GM11168 (cell line): ENCODE results near the gene MTAP.

Experiments
- in situ Hi-C: fragments of 300-500 bp; cut with MboI; formaldehyde crosslinking; loops from one replicate; pipeline ENCODE4 v1.12.0; 2022; ENCODE audit warnings: low sequenced_read_pairs; ENCODE audit not compliant: unreplicated experiment

The MTAP gene

DNA sequence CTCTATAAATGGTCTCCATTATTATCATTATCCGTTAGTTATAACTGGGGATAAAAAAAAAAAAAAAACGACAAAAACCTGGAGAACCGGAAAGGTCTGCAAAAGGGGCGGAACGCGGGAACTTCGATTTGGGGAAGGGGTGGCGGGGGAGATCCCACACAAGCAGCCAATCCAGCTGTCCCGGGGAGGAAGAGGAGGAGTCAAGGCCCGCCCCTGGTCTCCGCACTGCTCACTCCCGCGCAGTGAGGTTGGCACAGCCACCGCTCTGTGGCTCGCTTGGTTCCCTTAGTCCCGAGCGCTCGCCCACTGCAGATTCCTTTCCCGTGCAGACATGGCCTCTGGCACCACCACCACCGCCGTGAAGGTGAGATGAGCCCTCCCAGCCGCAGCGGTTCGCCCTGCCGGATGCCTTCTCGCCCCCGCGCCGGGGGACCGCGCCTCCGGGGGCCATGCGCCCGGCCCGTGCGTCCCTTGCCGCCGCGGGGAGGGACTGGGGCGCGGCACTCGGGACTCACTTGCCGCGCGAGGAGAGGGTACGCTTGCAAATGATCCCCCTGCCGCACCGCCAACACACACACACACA, at the start of gene MTAP:
MTAP (plus strand) TSS at position 219 of the 583 bp plus-strand sequence; CDS start at position 332, 113 bp downstream.
- in situ Hi-C loops, result loop anchor here (10.0 to 25.0 kb wide), 3 partner anchors 210 to 660 kb away; partner anchors contain the start of gene CDKN2B

DNA sequence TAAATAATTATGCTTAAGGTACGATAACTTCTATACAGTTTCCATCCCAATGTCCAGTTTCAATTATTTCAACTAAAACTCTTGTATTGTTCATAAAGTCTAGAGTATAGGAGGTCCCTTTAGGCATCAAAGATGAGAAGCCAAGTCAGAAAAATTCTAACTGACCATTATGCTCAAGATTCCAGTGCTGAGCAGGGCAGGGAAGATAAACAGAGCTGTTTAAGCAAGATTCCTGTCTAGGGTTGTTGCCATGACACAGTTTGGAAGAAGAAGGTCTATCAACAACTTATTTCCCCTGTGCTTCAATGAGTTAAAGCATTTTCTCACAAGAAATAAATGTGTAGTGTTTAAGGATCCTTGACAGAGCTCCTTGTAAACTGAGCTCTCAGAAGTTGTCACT, 48.9 kb upstream of the MTAP start:
- in situ Hi-C loops, result no loop called here

DNA sequence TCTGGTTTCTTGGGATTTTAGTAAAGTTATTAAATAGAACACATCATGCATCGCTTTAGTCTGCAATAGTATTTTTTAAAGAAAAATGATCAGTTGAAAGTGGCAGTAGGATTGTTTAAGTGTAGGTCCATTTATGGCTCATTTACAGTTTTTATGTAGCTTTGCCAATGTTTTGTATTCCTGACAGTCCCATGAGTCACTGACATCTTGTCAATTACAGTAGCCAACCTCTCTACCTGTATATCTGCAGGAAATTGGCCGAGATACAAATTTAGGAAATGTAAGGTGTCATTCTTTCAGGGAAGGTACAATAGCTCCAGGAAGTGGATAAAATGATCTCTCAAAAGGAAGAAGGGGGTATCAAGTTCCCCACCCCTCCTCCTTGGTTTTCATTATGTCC, 47.7 kb upstream of the MTAP start:
- in situ Hi-C loops, result no loop called here

DNA sequence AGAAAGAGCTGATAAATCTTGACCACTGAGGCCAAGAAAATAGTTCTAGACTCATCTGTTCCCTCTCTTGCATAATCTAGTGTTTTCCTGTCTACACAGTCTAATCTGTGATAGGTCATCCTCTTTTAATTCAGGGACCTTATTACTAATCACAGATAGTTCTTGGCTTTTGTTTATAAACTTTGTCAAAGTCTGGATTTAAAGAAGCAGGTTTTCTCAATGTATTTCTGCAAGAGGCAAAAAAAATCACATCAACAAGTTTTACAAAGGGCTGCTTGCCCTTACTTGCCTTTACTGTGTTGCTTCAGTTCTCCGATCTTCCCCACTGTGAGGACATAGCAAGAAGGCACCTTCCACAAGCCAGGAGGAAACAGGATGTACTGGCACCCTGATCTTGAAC, 43.9 kb upstream of the MTAP start:
- in situ Hi-C loops, result no loop called here

DNA sequence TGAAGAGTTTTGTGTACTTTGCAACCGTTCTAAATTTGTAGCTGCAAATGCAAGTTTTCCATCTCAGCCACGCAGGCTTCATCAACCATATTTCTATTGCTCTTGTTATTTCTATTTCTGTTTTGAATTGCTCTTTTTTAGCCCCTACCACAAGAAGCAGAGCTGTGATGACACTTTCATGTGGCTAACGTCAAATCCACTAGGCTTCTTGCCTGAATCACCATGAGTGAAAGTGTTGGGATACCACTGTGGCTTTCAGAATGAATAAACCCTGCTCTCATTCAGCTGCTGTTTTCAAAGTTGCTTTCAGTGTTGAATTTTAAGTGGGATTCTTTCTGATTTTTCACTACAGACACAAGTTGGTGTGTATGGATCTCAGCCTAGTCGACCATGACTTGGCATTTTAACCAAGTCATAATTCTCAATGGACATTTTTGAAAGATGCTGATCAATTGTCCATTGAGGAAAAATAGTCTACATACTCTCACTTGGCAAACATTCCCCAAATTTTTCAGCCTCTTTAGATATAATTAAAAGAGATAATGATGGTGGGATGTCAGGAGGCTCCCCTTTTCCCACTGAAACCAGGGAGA, 41.0 kb upstream of the MTAP start:
- in situ Hi-C loops, result no loop called here

DNA sequence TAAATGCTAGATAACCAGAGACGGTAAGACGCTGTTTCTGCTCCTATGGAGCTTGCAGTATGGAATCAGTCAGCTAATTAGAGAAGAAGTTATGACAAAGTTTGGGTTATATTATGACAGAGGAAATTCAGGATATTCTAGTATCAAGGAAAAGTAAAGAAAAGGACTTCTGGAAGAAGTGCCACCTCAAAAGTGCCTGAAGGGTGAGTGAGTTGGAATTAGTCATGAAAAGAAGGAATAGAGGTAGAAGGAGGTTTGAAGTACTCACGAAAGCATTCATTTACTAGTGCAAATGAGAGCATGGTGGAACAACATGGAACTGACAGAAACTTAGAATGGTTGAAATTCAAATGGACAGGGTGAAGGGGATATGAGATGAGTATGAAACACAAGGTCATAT, 40.4 kb upstream of the MTAP start:
- in situ Hi-C loops, result no loop called here

DNA sequence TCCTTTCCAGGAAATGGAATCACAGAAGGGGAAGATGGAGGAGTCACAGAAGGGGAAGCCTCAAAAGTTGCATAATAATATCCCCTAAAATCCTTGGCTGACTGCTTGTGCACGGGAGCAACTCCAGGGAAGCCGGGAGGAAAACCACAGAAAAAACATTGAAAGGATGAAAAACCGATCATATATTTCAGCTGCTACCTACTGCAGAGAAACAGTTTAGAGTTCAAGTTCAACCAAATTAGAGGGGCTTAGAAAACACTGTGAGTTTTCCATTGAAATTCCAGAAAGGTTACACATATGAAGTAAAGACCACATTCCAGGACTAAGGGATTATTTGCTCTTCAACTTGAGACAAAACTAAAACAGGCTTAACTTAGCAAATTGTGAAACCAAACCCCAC, 37.6 kb upstream of the MTAP start:
- in situ Hi-C loops, result no loop called here

DNA sequence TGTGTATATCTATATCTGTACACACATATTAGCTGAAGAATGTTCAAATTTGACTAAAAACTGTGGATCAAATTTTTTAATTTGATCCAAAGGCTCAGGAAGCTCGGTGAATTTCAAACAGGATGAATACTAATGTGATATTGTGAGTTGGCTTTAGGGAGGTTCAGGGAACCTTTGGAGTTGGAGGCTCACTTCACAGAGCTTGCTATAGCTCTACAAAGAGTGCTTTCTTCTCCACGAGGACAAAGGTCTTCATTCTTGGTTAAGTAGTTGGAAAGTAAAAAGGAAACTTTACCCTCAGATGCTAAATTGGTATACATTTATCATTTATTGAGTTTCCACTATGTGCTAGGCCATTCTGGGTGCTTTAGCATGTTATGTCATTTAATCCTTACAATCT, 36.3 kb upstream of the MTAP start:
- in situ Hi-C loops, result no loop called here

DNA sequence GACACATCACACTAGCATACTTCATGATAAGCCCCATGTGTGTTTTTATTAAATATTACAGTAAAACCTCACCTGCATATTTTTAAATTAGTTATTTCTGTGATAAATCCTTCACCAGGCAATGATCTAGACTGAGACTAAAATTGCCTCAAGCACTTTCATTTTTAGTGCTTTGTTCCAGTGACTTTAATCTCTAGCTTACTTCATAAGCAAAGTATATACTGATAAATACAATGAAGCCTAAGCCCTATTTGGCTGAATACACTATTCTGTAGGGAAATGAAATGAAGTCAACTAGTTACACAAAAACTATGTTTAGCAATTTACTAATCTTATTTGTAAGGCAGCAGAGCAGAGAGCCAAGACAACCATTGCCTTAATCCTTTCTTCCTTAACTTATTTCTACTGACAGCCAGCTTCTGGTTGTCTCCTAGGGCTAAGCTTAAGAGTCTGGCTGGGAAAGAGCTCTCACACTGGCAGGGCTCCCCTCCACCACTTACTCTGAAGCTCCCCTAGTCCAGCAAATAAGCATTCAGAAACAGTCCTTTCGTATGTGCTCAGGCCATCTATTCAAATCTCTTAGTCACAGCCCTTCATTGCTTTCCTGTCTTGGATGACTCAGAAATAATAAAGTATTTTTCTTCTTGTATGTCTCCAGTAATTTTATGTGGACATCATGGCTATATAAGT, 31.4 kb upstream of the MTAP start:
- in situ Hi-C loops, result loop anchor here (10.0 kb wide), 1 partner anchor 296 kb away; no protein-coding TSS in a partner anchor

DNA sequence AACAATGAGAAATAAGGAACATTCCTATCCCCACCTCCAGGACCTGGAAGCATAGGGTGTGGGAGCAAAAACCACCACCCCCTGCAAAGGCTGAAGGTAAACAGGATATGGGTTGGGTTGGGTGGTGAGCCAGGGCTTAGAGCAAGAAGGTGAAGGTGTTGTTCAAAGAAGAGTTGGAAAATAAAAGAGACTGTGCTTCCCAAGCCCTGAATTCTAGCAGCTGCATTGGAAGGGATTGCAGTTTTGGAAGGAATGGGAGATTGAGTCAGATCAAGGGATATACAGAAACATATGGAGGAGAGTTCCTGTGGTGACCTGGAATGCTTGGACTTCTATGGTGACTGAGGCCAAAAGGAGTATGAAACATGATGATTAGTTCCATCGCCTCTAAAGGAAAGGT, 24.7 kb upstream of the MTAP start:
- in situ Hi-C loops, result loop anchor here (10.0 to 25.0 kb wide), 2 partner anchors 303 to 540 kb away; partner anchors contain the start of genes IFNA14 and IFNA17

DNA sequence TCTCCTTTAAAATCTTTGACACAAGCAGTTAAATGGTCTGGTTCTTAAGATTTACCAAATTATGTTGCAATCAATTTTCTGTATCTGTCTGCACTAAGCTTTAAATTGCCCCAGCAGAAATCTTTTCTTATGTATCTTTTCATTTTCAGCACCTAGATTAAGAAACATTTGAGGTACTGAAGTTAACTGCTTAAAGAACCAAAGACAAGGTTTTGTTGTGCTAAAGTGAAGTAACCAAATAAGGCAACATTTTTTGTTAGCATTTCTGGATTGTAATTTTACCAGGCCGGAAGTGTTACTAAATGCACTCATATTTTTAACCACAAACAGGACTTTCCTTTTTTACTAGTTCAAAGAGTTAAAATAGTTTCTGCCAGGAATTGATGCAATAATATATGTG, 24.1 kb upstream of the MTAP start:
- in situ Hi-C loops, result loop anchor here (10.0 to 25.0 kb wide), 2 partner anchors 304 to 541 kb away; partner anchors contain the start of genes IFNA14 and IFNA17

DNA sequence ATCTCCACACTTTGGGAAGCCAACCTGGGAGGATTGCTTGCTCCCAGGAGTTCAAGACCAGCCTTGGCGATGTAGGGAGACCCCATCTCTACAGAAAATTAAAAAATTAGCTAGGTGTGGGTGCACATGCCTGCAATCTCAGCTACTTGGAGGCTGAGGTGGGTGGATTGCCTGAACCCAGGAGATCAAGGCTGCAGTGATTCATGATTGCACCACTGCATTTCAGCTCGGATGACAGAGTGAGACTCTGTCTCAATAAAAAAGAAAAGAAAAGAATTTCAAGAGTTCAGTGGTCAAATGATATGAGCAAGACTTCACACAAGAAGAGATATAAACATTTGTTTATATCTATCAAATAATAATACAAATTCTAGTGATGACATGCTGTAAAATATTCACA, 23.0 kb upstream of the MTAP start:
- in situ Hi-C loops, result loop anchor here (10.0 to 25.0 kb wide), 2 partner anchors 305 to 542 kb away; partner anchors contain the start of genes IFNA14 and IFNA17

DNA sequence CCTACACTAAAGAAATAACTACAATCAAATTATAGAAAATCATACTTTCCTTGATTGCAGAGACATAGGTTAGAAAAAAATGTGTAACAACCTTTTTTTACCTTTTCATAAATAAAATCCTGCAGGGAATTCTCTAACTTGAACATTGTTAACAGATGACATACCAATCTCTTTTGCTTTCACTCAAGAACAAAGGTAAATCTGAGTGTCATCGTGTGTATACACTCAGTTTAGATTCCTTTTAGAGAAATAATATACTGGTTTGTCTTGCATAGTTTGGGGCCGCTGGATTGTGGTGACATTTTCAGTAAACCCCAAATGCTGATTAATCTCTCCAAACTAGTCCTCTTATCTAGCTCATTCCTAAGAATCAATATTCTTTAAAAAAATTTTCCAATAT, 20.8 kb upstream of the MTAP start:
- in situ Hi-C loops, result loop anchor here (25.0 kb wide), 1 partner anchor 544 kb away; the partner anchor contains the start of genes IFNA14 and IFNA17

DNA sequence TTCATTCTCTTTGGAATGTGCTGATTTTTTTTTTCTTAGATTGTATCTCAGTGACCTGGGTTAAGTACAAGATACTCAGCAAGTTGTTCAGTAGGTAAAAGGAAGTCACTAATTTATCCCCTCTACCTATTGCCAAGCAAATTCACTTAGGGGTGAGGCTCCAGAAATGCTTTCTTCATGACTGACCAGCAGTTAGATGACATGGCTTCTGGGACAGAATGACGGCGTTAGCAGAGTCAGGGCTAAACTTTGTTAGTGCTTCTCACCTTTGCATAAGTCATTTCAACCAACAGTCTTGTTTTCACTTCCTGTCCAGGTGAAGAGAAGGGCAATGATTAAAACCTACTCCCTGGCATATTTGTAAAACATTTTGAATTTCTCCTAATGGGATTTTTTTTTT, 20.2 kb upstream of the MTAP start:
- in situ Hi-C loops, result loop anchor here (25.0 kb wide), 1 partner anchor 545 kb away; the partner anchor contains the start of genes IFNA14 and IFNA17

DNA sequence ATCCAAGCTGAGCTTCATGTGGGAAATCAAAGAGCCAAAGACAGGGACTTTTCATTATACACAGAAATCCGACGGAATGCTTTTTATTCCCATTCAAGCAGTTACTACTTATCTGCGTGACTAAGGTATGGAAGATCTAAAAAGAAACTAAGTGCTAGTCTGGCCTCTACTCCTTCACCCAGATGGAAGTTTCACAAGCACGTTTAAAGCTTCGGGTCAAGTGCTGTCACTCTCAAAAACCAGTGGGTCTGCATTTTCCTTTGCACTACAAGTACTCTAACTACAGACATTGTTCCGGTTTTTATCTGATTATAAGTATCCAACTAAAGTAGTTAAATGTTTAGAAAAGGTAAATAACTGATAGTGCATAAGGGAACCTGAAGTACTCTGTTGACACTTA, 13.7 kb upstream of the MTAP start:
- in situ Hi-C loops, result loop anchor here (25.0 kb wide), 1 partner anchor 551 kb away; the partner anchor contains the start of genes IFNA14 and IFNA17

DNA sequence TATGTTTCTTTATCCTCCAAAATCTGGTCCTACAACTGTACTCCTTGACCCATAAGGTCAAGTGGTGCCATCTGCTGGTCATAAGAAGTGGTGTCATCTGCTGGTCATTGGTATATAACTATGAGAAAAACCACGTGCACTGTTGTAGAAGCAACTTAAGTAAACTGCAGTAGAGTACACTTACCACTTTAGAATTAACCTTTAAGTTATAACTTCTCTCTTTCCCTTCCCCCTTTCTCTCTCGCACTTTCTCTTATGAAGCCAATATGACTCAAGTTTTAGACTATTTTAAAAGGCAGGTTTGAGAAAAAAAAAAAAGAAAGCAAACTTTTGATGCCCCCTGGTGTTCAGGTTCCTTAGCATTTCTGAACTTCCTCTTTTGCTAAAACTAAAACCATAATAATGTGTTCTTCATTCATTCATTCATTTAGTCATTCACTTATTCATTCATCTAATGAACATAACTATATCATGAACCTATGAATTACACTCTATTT, 12.8 kb upstream of the MTAP start:
- in situ Hi-C loops, result loop anchor here (10.0 to 25.0 kb wide), 2 partner anchors 325 to 552 kb away; partner anchors contain the start of genes IFNA14 and IFNA17

DNA sequence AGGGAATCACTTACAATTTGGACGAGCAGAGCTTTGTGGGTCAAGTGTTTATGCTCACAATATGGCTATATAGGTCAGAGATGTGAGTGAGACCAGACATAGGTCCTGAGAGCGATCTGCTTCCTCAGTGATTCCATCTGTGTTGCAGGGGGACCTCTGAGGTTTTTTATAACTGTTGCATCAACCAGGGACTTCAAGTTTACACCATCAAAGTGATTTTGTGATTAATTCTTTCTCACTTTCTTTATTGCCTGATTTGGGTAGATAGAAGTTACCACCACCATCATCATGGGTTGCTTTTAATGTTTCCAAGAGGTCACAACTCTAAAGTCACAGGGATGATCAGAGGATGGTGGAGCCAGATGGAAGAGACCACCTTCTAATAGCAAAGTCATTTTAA, 7.0 kb upstream of the MTAP start:
- in situ Hi-C loops, result loop anchor here (10.0 to 25.0 kb wide), 2 partner anchors 331 to 558 kb away; partner anchors contain the start of genes IFNA14 and IFNA17

DNA sequence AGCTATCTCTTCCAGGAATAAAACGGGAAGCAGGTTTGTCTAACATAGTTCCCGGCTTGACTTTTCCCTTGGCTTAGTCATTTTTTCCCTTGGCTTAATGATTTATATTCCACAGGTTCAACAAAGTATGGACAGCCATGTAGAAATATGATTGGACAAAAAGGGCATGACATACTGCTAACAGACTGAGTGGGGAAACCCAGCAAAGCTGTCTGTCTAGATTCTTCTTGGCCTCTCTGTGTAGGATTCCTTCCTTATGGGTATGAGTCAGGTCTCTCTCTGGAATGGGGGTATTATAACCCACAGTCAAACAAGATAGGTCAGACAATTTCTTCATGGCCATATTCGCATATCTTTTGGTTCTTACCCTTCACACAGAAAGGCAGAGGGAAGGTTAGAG, 5.7 kb upstream of the MTAP start:
- in situ Hi-C loops, result loop anchor here (10.0 to 25.0 kb wide), 2 partner anchors 332 to 559 kb away; partner anchors contain the start of genes IFNA14 and IFNA17

DNA sequence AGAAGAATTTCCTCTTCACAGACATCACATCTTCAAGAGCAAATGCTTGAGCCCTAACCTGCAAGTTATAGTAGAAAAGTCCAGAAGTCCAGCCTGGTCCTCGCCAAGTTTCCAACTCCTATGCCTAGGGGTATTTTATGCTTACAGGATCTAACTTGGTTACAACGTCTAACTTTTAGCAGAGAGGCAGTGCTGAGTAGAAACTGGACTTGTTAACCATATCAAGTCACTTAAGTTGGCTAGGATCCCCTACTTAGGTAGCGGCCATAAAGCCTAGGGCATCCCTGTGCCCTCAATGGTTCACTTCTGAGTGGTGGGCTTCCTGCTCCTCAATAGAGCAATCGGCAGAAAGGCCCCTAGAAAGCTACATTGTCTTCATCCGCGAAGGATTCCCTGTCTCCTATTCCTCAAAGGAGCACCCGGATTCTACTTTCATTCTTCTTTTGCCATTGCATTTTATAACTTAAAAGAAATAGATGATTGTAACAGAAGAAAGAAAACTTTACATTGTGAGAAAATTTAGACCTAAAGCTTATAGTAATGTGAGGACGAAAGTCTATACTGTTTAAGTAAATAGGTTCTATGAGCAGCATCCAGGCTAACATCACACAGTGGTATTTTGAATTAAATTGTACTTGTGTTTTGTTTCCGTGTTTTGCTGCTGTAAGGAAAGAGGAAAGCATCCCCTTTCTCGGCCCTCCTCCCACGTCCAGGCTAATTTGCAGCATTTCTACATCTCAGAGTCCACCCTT, 1.3 kb upstream of the MTAP start:
- in situ Hi-C loops, result loop anchor here (10.0 to 25.0 kb wide), 3 partner anchors 211 to 661 kb away; partner anchors contain the start of gene CDKN2B
